H9 (cell line): ENCODE data around the gene MCF2L2. TPM values are rescaled to one million over a fixed set of nuclear protein-coding genes. Genes with fewer than 3 reads are reported as not detected.

Experiments used
- DNase-seq: peaks from one replicate; pipeline ENCODE4 v3.0.0-alpha.2; 2017
- H2AFZ ChIP-seq: one replicate; pipeline ENCODE4 v1.6.1; 2013; ENCODE audit warnings: mild to moderate bottlenecking, low read length, control low read depth, moderate library complexity
- H2AK5ac ChIP-seq: 2 replicates; pipeline ENCODE4 v1.6.1; 2013; ENCODE audit warnings: low read length, control low read depth, mixed read lengths; ENCODE audit not compliant: insufficient read length
- H2BK120ac ChIP-seq: one replicate; pipeline ENCODE4 v1.6.1; 2013; ENCODE audit warnings: low read depth, mild to moderate bottlenecking, low read length, control low read depth, inconsistent platforms; ENCODE audit not compliant: poor library complexity, severe bottlenecking
- H2BK12ac ChIP-seq: 2 replicates; pipeline ENCODE4 v1.6.1; 2013; ENCODE audit warnings: low read length, control low read depth, mixed read lengths, low read depth; ENCODE audit not compliant: insufficient read length
- H2BK15ac ChIP-seq: 2 replicates; pipeline ENCODE4 v1.6.1; 2013; ENCODE audit warnings: low read depth, low read length, control low read depth
- H2BK20ac ChIP-seq: one replicate; pipeline ENCODE4 v1.6.1; 2013; ENCODE audit warnings: low read depth, mild to moderate bottlenecking, low read length, control low read depth, inconsistent platforms; ENCODE audit not compliant: poor library complexity, severe bottlenecking
- H2BK5ac ChIP-seq: 2 replicates; pipeline ENCODE4 v1.6.1; 2013; ENCODE audit warnings: low read length, control low read depth, mixed read lengths; ENCODE audit not compliant: insufficient read length
- H3K14ac ChIP-seq: 2 replicates; pipeline ENCODE4 v1.6.1; 2013; ENCODE audit warnings: low read length, control low read depth; ENCODE audit not compliant: insufficient read depth
- H3K18ac ChIP-seq: 2 replicates; pipeline ENCODE4 v1.6.1; 2013; ENCODE audit warnings: low read depth, mild to moderate bottlenecking, mixed read lengths, low read length, control low read depth; ENCODE audit not compliant: insufficient read length
- H3K23ac ChIP-seq: 2 replicates; pipeline ENCODE4 v1.6.1; 2013; ENCODE audit warnings: low read length, control low read depth, mixed read lengths, low read depth; ENCODE audit not compliant: insufficient read length
- H3K23me2 ChIP-seq: 2 replicates; pipeline ENCODE4 v1.6.1; 2013; ENCODE audit warnings: low read depth, mild to moderate bottlenecking, mixed read lengths, low read length, control low read depth; ENCODE audit not compliant: insufficient read length, poor library complexity, severe bottlenecking
- H3K27ac ChIP-seq: 2 replicates; pipeline ENCODE4 v1.5.1; 2013; ENCODE audit warnings: low read length, control low read depth, mixed read lengths, low read depth; ENCODE audit not compliant: insufficient read length
- H3K27me3 ChIP-seq: 2 replicates; pipeline ENCODE4 v1.6.1; 2013; ENCODE audit warnings: low read length, control low read depth, inconsistent platforms; ENCODE audit not compliant: insufficient read depth
- H3K4ac ChIP-seq: 2 replicates; pipeline ENCODE4 v1.6.1; 2013; ENCODE audit warnings: low read depth, mild to moderate bottlenecking, control low read depth, inconsistent platforms, low read length, moderate library complexity
- H3K4me1 ChIP-seq: 2 replicates; pipeline ENCODE4 v1.6.1; 2013; ENCODE audit warnings: low read length, control low read depth, inconsistent platforms; ENCODE audit not compliant: insufficient read depth
- H3K4me2 ChIP-seq: 2 replicates; pipeline ENCODE4 v1.6.1; 2013; ENCODE audit warnings: low read length, control low read depth, mixed read lengths; ENCODE audit not compliant: insufficient read length, insufficient read depth
- H3K56ac ChIP-seq: 2 replicates; pipeline ENCODE4 v1.6.1; 2013; ENCODE audit warnings: low read depth, mild to moderate bottlenecking, mixed read lengths, low read length, control low read depth; ENCODE audit not compliant: insufficient read length
- H3K79me1 ChIP-seq: 2 replicates; pipeline ENCODE4 v1.6.1; 2013; ENCODE audit warnings: low read depth, mild to moderate bottlenecking, moderate library complexity, low read length, control low read depth, inconsistent platforms; ENCODE audit not compliant: insufficient read depth, poor library complexity, severe bottlenecking
- H3K79me2 ChIP-seq: 2 replicates; pipeline ENCODE4 v1.6.1; 2013; ENCODE audit warnings: low read length, control low read depth, inconsistent platforms; ENCODE audit not compliant: insufficient read depth
- H3K9ac ChIP-seq: 2 replicates; pipeline ENCODE4 v1.6.1; 2013; ENCODE audit warnings: low read length, control low read depth, mixed read lengths; ENCODE audit not compliant: insufficient read length; ENCODE audit errors: extremely low read depth
- H3K9me3 ChIP-seq: one replicate; pipeline ENCODE4 v1.6.1; 2013; ENCODE audit warnings: low read depth, low read length, inconsistent platforms; ENCODE audit not compliant: control insufficient read depth
- H3T11ph ChIP-seq: one replicate; pipeline ENCODE4 v1.6.1; 2013; ENCODE audit warnings: mild to moderate bottlenecking, low read length, control low read depth, inconsistent platforms
- H4K20me1 ChIP-seq: one replicate; pipeline ENCODE4 v1.6.1; 2013; ENCODE audit not compliant: control insufficient read depth, insufficient read length, insufficient read depth
- H4K5ac ChIP-seq: 2 replicates; pipeline ENCODE4 v1.6.1; 2013; ENCODE audit warnings: low read depth, mild to moderate bottlenecking, mixed read lengths, low read length, control low read depth; ENCODE audit not compliant: insufficient read length
- H4K8ac ChIP-seq: replicated peaks from 2 replicates; pipeline ENCODE4 v1.6.1; 2013; ENCODE audit warnings: low read length, control low read depth, mixed read lengths, low read depth; ENCODE audit not compliant: insufficient read length
- H4K91ac ChIP-seq: 2 replicates; pipeline ENCODE4 v1.6.1; 2013; ENCODE audit warnings: low read depth, mild to moderate bottlenecking, moderate library complexity, mixed read lengths, low read length, control low read depth; ENCODE audit not compliant: insufficient read length
- H3K27ac Mint-ChIP-seq, 3 experiments: 2 replicates in 2 of 3; 3 replicates in 1 of 3; pipeline ENCODE4 v1.8.0; 2020 to 2021; ENCODE audit warnings: mixed read lengths in 3 of 3, mild to moderate bottlenecking in 1 of 3, moderate library complexity in 1 of 3
- H3K27me3 Mint-ChIP-seq: 2 replicates; pipeline ENCODE4 v1.8.0; 2021; ENCODE audit warnings: low read depth, mild to moderate bottlenecking, moderate library complexity, mixed read lengths
- H3K36me3 Mint-ChIP-seq, 3 experiments: 2 replicates in 2 of 3; 3 replicates in 1 of 3; pipeline ENCODE4 v1.8.0; 2020 to 2021; ENCODE audit warnings: low read depth in 3 of 3, mixed read lengths in 3 of 3; ENCODE audit not compliant: insufficient read depth in 1 of 3
- H3K4me1 Mint-ChIP-seq, 2 experiments: 2 replicates each; pipeline ENCODE4 v1.8.0; 2020; ENCODE audit warnings: mixed read lengths in 2 of 2
- H3K4me3 Mint-ChIP-seq, 2 experiments: 2 replicates in 1 of 2; 3 replicates in 1 of 2; pipeline ENCODE4 v1.8.0; 2020 to 2021; ENCODE audit warnings: mild to moderate bottlenecking in 2 of 2, mixed read lengths in 2 of 2, moderate library complexity in 1 of 2
- H3K9me3 Mint-ChIP-seq, 2 experiments: 2 replicates in 1 of 2; 3 replicates in 1 of 2; pipeline ENCODE4 v1.8.0; 2020; ENCODE audit warnings: mild to moderate bottlenecking in 2 of 2, mixed read lengths in 2 of 2, moderate library complexity in 1 of 2
- CTCF ChIP-seq: fragments of 200-600 bp; sonication (generic); conservative IDR thresholded peaks from 3 replicates; pipeline ENCODE4 v1.8.0; 2021; ENCODE audit warnings: antibody characterized with exemption, mild to moderate bottlenecking
- WGBS: extraction: QIAGEN DNeasy Blood & Tissue Kit; methylation state at CpG from one replicate; pipeline ENCODE4 v1.1.7; 2013; ENCODE audit warnings: missing lambda C conversion rate, low lambda C conversion rate, mixed read lengths; ENCODE audit not compliant: insufficient read length; ENCODE audit errors: extremely low coverage; 5-methylcytosine and 5-hydroxymethylcytosine counted together
- total RNA-seq: library from RNA; stranded (reverse); gene quantifications from 2 replicates; pipeline ENCODE4 v1.2.1, GENCODE V29; 2021

The MCF2L2 gene
- total RNA-seq, 1 experiment from 2014 or later = 6.4 TPM

GRCh38 chr3:183342824-183343223 lies 85.6 kb downstream of the MCF2L2 start:
- peaks cover 0 to 12% (median 10%) of the 10 kb centered on the region in 3 experiments; a peak in 4 of 7 replicates for H3K36me3 Mint-ChIP-seq
- peaks cover 3% of the 10 kb centered on the region for H3K27me3 Mint-ChIP-seq
- TF ChIP-seq CTCF = no peak
- no peaks in the 10 kb centered on the region for H3K27me3 ChIP-seq
- no peak overlapping the region for H3K27ac Mint-ChIP-seq
- no peak overlapping the region for H3K56ac ChIP-seq
- no peak overlapping the region for H2BK5ac ChIP-seq
- no peak overlapping the region for H4K8ac ChIP-seq
- no peak overlapping the region for H4K5ac ChIP-seq
- no peaks in the 10 kb centered on the region for H3K79me2 ChIP-seq
- H3K18ac ChIP-seq = no peak overlapping the region
- H3K9me3 ChIP-seq = no peaks in the 10 kb centered on the region
- H2BK120ac ChIP-seq = no peak overlapping the region
- no CpG with 5 or more reads among the region's 1 CpG for WGBS
- peaks cover 13 to 18% of the 10 kb centered on the region in 2 experiments; a peak in 4 of 5 replicates for H3K9me3 Mint-ChIP-seq
- H3K4me2 ChIP-seq = no peak overlapping the region
- no peak overlapping the region for H3K23ac ChIP-seq
- H2AK5ac ChIP-seq = no peak overlapping the region
- no peak overlapping the region for H3T11ph ChIP-seq
- no peak overlapping the region for H2AFZ ChIP-seq
- H4K91ac ChIP-seq = no peak overlapping the region
- H4K20me1 ChIP-seq = no peaks in the 10 kb centered on the region
- H2BK15ac ChIP-seq = no peak overlapping the region
- no peak overlapping the region for H3K4me3 Mint-ChIP-seq
- H3K14ac ChIP-seq = no peak overlapping the region
- H3K79me1 ChIP-seq = no peaks in the 10 kb centered on the region
- H3K4me1 Mint-ChIP-seq = 0 out of 4 replicates have a peak, but pooled peaks cover 0 to 2% of the 10 kb centered on the region in 2 experiments
- H3K23me2 ChIP-seq = no peaks in the 10 kb centered on the region
- no peak overlapping the region for H3K4ac ChIP-seq
- H3K9ac ChIP-seq = no peak overlapping the region
- H3K27ac ChIP-seq = no peak overlapping the region
- no peak overlapping the region for H2BK12ac ChIP-seq
- DNase-seq = no peak
- no peaks in the 10 kb centered on the region for H3K4me1 ChIP-seq
- no peak overlapping the region for H2BK20ac ChIP-seq
